SK-N-SH treated with all-trans-retinoic acid at 6 μM for 48 hours (cell line): ENCODE data around the gene C3orf70.

Experiments
- ATAC-seq: fragments of 200-7000 bp; cut with Tn5 transposase; 3 replicates; pipeline ENCODE4 v1.9.1; 2020; ENCODE audit warnings: mild to moderate bottlenecking, moderate library complexity
- ARNTL ChIP-seq: fragments of 450-650 bp; formaldehyde crosslinking; IDR thresholded peaks from 2 replicates; pipeline ENCODE4 v1.5.0; 2020; ENCODE audit warnings: low read depth, mild to moderate bottlenecking, moderate library complexity, borderline replicate concordance
- CSDC2 ChIP-seq: fragments of 250-450 bp; sonication (Bioruptor Pico); IDR thresholded peaks from 2 replicates; pipeline ENCODE4 v1.5.0; 2020; ENCODE audit warnings: mild to moderate bottlenecking, moderate library complexity
- ESRRG ChIP-seq: fragments of 250-450 bp; sonication (Bioruptor Pico); IDR thresholded peaks from 2 replicates; pipeline ENCODE4 v1.6.1; 2021; ENCODE audit warnings: mild to moderate bottlenecking
- GLIS3 ChIP-seq: fragments of 250-450 bp; sonication (Bioruptor Pico); IDR thresholded peaks from 2 replicates; pipeline ENCODE4 v1.5.0; 2020; ENCODE audit warnings: mild to moderate bottlenecking, moderate library complexity
- ISL1 ChIP-seq: fragments of 250-450 bp; sonication (Bioruptor Pico); IDR thresholded peaks from 2 replicates; pipeline ENCODE4 v2.1.2; 2022; ENCODE audit warnings: mild to moderate bottlenecking, moderate library complexity
- PPARA ChIP-seq: fragments of 250-450 bp; sonication (Bioruptor Pico); IDR thresholded peaks from 2 replicates; pipeline ENCODE4 v1.5.0; 2020; ENCODE audit warnings: mild to moderate bottlenecking, borderline replicate concordance
- RARB ChIP-seq: fragments of 250-450 bp; sonication (Bioruptor Pico); IDR thresholded peaks from 2 replicates; pipeline ENCODE4 v1.8.0; 2021; ENCODE audit warnings: mild to moderate bottlenecking, moderate library complexity
- SNAI2 ChIP-seq: fragments of 250-450 bp; sonication (Bioruptor Pico); IDR thresholded peaks from 2 replicates; pipeline ENCODE4 v1.5.0; 2020; ENCODE audit warnings: mild to moderate bottlenecking, moderate library complexity
- TCF4 ChIP-seq: fragments of 250-450 bp; sonication (Bioruptor Pico); IDR thresholded peaks from 2 replicates; pipeline ENCODE4 v1.8.0; 2021; ENCODE audit warnings: mild to moderate bottlenecking, moderate library complexity, borderline replicate concordance
- TOX ChIP-seq: fragments of 250-450 bp; sonication (Bioruptor Pico); IDR thresholded peaks from 2 replicates; pipeline ENCODE4 v1.8.0; 2021; ENCODE audit warnings: mild to moderate bottlenecking, moderate library complexity, borderline replicate concordance
- ZC3H10 ChIP-seq: fragments of 250-450 bp; sonication (Bioruptor Pico); IDR thresholded peaks from 2 replicates; pipeline ENCODE4 v1.5.1; 2021; ENCODE audit warnings: mild to moderate bottlenecking, moderate library complexity
- ZFP3 ChIP-seq: fragments of 250-450 bp; sonication (Bioruptor Pico); IDR thresholded peaks from 2 replicates; pipeline ENCODE4 v1.5.0; 2020; ENCODE audit warnings: mild to moderate bottlenecking, moderate library complexity
- ZFP30 ChIP-seq: fragments of 450-650 bp; formaldehyde crosslinking; IDR thresholded peaks from 2 replicates; pipeline ENCODE4 v1.5.0; 2022; ENCODE audit warnings: mild to moderate bottlenecking, moderate library complexity
- ZNF565 ChIP-seq: fragments of 450-650 bp; formaldehyde crosslinking; conservative IDR thresholded peaks from 2 replicates; pipeline ENCODE4 v1.5.0; 2020; ENCODE audit warnings: low read depth, mild to moderate bottlenecking, moderate library complexity
- ZNF70 ChIP-seq: fragments of 450-650 bp; formaldehyde crosslinking; IDR thresholded peaks from 2 replicates; pipeline ENCODE4 v1.5.0; 2020; ENCODE audit warnings: mild to moderate bottlenecking, moderate library complexity
- ZNF8 ChIP-seq: fragments of 450-650 bp; formaldehyde crosslinking; IDR thresholded peaks from 2 replicates; pipeline ENCODE4 v1.5.0; 2020; ENCODE audit warnings: mild to moderate bottlenecking, moderate library complexity
- TF ChIP-seq, protein P1 (sequence below): fragments of 250-450 bp; sonication (Bioruptor Pico); IDR thresholded peaks from 2 replicates; pipeline ENCODE4 v1.5.0; 2020; ENCODE audit warnings: mild to moderate bottlenecking, moderate library complexity
- TF ChIP-seq, protein P2 (sequence below): fragments of 250-450 bp; sonication (Bioruptor Pico); IDR thresholded peaks from 2 replicates; pipeline ENCODE4 v1.8.0; 2020; ENCODE audit warnings: mild to moderate bottlenecking, moderate library complexity, borderline replicate concordance
- TF ChIP-seq, protein P3 (sequence below): fragments of 250-450 bp; sonication (Bioruptor Pico); IDR thresholded peaks from 2 replicates; pipeline ENCODE4 v1.5.1; 2021; ENCODE audit warnings: mild to moderate bottlenecking, moderate library complexity
- TF ChIP-seq, protein P4 (sequence below): fragments of 250-450 bp; sonication (Bioruptor Pico); IDR thresholded peaks from 2 replicates; pipeline ENCODE4 v1.5.1; 2020; ENCODE audit warnings: low read depth, mild to moderate bottlenecking, moderate library complexity

The C3orf70 gene

DNA sequence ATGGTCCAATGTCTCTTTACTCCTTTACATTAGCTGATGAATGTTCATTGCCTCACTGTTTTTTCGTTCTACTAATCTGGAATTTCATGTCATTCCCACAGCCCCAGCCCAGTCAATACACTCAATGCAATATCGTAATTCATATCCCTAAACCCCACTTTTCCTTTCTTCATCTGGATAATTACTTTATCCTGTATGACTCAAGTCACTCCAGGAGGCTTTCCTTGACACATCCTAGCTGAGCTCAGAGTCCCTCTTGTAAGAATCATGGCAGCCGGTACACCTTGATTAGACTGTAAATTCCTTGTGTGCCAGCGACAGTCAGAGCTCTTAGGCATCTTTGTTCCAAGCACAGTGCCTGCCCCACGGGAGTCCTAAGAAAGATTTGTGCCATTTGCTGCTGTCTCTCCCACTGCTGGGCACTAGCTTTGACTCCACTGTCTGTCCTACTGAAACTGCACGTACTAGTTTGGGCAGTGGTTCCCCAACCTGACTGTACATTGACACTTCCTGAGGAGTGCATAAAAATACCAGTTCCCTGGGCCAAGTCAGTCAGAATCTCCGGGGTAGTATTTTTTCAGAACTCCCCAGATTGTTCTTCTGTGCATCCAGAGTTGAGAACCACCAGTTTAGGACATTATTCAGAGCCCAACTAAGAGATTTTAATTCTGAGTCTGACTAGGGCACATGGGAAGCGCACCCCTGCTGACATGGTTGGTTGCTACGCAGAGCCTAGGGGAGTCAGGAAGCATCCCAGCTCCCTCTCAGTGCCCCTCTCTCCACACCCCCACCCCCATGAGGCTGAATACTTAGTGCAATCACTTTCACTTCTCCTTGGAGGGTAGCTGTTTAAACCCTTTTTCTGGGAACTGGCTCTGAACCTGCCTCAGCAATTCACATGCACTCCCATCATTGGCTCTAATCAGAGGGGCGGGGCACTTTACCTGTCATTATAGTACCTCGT, 19.5 kb upstream of the C3orf70 start (continued):
- no peak for TF ChIP-seq TOX (CRISPR knock-in tag)
- TF ChIP-seq ZNF8 (CRISPR knock-in tag): no peak
- TF ChIP-seq SNAI2 (CRISPR knock-in tag): no peak

DNA sequence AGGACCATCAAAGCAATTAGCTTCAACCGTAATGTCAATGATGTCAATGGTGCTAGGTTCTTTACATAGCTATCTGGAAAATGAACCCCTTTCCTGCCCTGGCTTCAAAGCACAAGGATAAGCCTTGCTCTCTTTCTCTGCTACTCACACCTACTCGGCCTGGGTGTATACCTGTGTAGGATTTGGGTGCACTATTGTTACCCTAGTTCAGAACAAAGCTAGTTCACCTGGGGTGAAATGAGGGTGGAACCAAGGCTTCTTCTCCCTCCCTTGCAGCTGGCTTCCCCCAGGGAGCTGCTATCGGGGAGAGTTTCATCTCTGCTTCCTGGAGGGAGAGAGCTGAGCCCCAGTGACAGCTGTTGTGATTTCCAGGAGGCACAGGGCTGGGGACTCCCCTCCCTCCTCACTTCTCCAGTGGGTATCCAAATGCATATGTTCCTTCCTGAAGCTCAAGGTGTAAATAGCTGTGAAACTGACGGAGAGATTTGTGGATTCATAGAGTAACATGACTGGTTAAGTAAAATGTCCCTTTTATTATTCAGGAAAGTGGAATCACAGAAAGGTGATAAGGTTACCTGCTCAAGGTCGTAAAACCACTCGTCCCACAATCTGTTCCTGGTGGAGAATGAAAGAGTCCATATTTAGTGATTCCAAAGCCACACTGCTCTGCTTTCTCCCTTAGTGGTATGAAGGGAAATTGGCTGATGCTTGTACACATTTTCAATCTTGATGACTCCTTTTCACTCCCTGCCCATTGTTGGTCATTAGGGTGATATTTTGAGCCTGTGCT, 11.8 kb upstream of the C3orf70 start:
- TF ChIP-seq RARB (CRISPR knock-in tag) (no peak), ZFP3 (CRISPR knock-in tag) (no peak), ZNF70 (CRISPR knock-in tag) (no peak), ZNF8 (CRISPR knock-in tag) (no peak), PPARA (CRISPR knock-in tag) (no peak), ISL1 (CRISPR knock-in tag) (no peak), ZFP30 (CRISPR knock-in tag) (no peak), SNAI2 (CRISPR knock-in tag) (no peak), ARNTL (CRISPR knock-in tag) (no peak), GLIS3 (no peak), CSDC2 (CRISPR knock-in tag) (no peak), TCF4 (CRISPR knock-in tag) (no peak), TOX (CRISPR knock-in tag) (no peak), ZNF565 (CRISPR knock-in tag) (no peak), ZC3H10 (CRISPR knock-in tag) (no peak), ESRRG (CRISPR knock-in tag) (no peak)
- TF ChIP-seq, protein P1, sequence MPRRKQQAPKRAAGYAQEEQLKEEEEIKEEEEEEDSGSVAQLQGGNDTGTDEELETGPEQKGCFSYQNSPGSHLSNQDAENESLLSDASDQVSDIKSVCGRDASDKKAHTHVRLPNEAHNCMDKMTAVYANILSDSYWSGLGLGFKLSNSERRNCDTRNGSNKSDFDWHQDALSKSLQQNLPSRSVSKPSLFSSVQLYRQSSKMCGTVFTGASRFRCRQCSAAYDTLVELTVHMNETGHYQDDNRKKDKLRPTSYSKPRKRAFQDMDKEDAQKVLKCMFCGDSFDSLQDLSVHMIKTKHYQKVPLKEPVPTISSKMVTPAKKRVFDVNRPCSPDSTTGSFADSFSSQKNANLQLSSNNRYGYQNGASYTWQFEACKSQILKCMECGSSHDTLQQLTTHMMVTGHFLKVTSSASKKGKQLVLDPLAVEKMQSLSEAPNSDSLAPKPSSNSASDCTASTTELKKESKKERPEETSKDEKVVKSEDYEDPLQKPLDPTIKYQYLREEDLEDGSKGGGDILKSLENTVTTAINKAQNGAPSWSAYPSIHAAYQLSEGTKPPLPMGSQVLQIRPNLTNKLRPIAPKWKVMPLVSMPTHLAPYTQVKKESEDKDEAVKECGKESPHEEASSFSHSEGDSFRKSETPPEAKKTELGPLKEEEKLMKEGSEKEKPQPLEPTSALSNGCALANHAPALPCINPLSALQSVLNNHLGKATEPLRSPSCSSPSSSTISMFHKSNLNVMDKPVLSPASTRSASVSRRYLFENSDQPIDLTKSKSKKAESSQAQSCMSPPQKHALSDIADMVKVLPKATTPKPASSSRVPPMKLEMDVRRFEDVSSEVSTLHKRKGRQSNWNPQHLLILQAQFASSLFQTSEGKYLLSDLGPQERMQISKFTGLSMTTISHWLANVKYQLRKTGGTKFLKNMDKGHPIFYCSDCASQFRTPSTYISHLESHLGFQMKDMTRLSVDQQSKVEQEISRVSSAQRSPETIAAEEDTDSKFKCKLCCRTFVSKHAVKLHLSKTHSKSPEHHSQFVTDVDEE (CRISPR knock-in tag): no peak
- TF ChIP-seq, protein P2, sequence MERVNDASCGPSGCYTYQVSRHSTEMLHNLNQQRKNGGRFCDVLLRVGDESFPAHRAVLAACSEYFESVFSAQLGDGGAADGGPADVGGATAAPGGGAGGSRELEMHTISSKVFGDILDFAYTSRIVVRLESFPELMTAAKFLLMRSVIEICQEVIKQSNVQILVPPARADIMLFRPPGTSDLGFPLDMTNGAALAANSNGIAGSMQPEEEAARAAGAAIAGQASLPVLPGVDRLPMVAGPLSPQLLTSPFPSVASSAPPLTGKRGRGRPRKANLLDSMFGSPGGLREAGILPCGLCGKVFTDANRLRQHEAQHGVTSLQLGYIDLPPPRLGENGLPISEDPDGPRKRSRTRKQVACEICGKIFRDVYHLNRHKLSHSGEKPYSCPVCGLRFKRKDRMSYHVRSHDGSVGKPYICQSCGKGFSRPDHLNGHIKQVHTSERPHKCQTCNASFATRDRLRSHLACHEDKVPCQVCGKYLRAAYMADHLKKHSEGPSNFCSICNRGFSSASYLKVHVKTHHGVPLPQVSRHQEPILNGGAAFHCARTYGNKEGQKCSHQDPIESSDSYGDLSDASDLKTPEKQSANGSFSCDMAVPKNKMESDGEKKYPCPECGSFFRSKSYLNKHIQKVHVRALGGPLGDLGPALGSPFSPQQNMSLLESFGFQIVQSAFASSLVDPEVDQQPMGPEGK (CRISPR knock-in tag): no peak
- TF ChIP-seq, protein P3, sequence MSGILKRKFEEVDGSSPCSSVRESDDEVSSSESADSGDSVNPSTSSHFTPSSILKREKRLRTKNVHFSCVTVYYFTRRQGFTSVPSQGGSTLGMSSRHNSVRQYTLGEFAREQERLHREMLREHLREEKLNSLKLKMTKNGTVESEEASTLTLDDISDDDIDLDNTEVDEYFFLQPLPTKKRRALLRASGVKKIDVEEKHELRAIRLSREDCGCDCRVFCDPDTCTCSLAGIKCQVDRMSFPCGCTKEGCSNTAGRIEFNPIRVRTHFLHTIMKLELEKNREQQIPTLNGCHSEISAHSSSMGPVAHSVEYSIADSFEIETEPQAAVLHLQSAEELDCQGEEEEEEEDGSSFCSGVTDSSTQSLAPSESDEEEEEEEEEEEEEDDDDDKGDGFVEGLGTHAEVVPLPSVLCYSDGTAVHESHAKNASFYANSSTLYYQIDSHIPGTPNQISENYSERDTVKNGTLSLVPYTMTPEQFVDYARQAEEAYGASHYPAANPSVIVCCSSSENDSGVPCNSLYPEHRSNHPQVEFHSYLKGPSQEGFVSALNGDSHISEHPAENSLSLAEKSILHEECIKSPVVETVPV: no peak

DNA sequence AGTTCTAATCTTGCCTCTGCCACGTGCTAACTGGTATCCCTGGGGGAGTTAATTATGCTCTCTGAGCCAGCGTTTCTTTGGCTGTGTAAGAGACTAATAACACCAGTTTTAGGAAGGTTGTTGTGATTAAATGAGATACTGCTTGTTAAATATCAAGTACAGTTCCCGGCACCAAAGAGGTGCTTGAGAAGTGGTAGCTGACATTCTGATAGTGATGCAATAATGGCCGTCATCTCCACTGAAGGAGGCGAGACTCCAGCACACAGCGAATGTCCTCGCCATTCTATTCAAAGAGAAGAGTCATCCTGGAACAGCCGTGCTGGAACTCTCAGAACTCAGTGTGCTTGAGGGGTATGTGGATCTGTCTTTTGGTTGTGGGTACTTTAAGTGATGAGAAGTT, 9.8 kb upstream of the C3orf70 start:
- TF ChIP-seq, protein P4, sequence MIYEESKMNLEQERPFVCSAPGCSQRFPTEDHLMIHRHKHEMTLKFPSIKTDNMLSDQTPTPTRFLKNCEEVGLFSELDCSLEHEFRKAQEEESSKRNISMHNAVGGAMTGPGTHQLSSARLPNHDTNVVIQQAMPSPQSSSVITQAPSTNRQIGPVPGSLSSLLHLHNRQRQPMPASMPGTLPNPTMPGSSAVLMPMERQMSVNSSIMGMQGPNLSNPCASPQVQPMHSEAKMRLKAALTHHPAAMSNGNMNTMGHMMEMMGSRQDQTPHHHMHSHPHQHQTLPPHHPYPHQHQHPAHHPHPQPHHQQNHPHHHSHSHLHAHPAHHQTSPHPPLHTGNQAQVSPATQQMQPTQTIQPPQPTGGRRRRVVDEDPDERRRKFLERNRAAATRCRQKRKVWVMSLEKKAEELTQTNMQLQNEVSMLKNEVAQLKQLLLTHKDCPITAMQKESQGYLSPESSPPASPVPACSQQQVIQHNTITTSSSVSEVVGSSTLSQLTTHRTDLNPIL: no peak
- TF ChIP-seq SNAI2 (CRISPR knock-in tag): no peak
- TF ChIP-seq TCF4 (CRISPR knock-in tag): no peak
- no peak for TF ChIP-seq ZNF565 (CRISPR knock-in tag)
- TF ChIP-seq RARB (CRISPR knock-in tag): no peak
- TF ChIP-seq ZC3H10 (CRISPR knock-in tag): no peak
- ATAC-seq: no peak

More for the DNA sequence above, 11.8 kb upstream of the C3orf70 start:
- ATAC-seq: no peak
